Stimulated activated CD4-positive, alpha-beta T cell treated with anti-CD3 and anti-CD28 coated beads, Interleukin-4, amount 100 ng/mL, for 48 hours (primary cell): ENCODE measurements around the gene CARF.
"Not testable (repeated sequence)": the region's sequence is repeated elsewhere in the genome, so short reads cannot be mapped to it uniquely, and the experiment has no call there.

Experiments used
- DNase-seq, 2 donors: peaks; one replicate each; pipeline ENCODE4 v3.0.0-alpha.2; 2020; ENCODE audit warnings: low read depth in 2 of 2

The CARF gene

DNA sequence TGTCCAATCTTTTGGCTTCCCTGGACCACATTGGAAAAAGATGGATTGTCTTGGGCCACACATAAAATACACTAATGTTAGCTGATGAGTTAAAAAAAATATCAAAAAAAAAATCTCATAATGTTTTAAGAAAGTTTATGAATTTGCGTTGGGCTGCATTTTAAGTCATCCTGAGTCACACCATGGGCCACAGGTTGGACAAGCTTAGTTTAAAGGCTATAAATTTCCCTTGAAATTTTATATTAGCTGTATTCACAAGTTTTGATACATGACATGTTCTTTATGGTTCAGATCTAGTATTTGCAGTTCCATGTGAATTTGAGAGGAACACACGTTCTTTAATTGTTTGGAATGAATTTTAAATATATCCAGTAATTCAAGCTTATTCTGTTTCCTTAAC is 21.9 kb downstream of the CARF start:
- no peak for DNase-seq

DNA sequence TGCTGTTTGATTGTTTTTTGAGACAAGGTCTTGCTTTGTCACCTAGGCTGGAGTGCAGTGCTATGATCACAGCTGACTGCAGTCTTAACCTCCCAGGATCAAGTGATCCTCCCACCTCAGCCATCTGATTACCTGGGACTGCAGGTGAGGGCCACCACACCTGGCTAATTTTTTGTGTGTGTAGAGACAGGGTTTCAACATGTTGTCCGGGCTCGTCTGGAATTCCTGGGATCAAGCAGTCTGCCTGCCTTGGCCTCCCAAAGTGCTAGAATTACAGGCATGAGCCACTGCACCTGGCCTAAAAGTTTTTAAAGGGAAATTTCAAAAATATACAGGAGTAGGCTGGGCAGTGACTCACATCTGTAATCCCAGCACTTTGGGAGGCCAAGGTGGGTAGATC is 22.4 kb downstream of the CARF start:
- no peak for DNase-seq

DNA sequence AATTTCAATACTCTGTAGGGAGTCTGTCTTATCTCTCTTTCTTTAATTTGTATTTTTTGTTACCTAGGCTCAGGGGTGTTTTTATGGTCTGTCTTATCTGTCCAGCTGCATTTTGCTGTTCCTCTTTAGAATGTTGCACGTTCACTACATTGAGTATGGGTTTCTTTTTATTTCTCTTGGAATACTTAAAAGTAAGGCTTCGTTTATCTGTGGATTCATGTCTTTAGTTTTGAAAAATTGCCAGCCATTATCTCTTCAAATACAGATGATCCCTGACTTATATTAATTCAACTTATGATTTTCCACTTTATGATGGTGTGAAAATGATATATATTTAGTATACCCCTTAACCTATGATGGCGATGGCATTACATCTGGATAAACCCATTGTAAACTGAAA is 26.9 kb downstream of the CARF start:
- no peak for DNase-seq

DNA sequence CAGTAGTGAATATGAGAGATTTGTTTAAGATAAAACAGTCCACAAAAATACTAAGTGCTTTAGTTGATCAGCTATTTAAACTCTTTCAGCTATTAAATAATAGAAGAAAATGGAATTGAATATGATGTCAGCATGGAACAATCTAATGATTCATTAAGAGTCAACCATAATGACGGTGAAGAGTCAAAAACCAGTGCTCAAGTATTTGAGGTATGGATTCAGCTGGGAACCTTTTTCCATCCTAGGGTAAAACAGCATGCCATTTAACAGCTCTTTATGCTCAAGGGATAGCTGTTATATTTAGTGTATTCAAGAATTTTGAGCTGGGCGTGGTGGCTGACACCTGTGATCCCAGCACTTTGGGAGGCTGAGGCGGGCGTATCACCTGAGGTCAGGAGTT is 29.7 kb downstream of the CARF start:
- DNase-seq: no peak

DNA sequence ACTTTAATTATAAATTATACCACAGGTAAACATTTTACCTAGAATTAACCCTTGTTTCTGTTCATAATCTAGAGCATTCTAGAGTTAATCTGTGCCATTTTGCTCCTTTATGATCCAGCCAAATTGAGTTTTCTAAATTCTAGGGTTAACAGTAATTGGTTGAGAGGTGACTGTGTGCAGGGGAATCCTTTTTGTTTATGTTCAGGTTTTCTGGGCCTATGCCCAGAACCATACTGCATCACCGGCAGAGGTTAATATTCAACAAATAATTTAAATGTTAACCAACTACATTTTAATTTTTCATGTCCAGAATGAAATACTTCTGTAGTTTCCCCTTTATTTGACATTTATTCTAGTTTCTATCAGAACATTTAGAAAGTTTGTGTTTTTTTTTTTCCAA is 32.3 kb downstream of the CARF start:
- DNase-seq: no peak

DNA sequence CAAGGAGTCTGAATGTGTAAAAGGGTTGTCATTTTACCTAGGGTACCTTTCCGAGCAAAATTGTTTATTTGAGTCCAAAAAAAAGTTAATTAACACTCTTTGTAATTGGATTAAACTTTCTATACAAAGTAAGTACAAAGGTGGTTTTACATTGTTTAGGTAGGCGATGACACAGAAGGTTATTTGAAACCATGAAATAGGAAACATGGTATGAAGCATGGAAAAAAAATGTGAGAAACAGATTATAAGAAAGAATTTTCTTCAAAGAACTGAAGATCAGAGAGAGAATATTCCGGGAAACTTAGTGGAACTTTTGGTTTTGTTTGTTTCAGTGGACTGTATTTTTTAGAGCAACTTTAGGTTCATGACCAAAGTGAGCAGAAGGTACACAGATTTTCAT is 32.7 kb downstream of the CARF start:
- no peak for DNase-seq

DNA sequence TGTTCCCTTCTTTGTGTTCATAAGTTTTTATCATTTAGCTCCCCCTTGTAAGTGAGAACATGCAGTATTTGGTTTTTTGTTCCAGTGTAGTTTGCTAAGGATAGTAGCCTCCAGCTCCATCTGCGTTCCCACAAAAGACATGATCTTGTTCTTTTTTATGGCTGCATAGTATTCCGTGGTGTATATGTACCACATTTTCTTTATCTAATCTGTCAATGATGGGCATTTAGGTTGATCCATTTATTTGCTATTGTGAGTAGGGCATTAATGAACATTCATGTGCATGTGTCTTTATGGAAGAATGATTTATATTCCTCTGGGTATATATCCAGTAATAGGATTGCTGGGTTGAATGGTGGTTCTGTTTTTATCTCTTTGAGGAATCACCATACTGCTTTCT is 33.4 kb downstream of the CARF start:
- DNase-seq: no peak

DNA sequence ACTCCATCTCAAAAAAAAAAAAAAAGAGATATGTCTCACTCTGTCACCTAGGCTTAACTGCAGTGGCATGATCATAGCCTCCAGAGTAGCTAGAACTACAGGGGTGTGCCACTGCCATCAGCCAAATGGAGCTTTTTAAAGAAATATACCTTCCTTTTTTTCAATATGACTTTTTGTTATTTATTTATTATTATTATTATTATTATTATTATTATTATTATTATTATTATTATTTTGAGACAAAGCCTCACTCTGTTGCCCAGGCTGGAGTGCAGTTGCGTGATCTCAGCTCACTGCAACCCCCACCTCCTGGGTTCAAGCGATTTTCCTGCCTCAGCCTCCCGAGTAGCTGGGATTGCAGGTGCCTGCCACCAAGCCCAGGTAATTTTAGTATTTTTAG is 37.3 kb downstream of the CARF start:
- not testable (repeated sequence) for DNase-seq

DNA sequence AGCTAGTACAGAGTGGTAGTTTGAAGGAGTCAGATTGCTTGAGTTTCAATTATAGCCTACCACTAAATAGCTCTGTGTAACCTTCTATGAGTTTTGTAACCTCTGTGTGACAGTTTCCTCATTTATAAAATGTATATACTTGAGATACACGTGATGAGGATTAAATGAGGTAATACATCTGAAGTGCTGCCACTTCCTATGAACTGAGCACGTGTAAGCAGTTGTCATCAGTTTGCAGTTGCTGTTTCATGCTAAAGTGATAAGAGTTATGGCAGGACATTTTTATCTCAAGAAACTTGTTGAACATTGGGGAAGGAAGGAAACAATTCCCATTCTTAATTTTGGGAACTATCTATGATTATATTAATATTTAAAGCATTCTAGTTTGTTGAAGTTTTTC is 38.5 kb downstream of the CARF start:
- DNase-seq: no peak

DNA sequence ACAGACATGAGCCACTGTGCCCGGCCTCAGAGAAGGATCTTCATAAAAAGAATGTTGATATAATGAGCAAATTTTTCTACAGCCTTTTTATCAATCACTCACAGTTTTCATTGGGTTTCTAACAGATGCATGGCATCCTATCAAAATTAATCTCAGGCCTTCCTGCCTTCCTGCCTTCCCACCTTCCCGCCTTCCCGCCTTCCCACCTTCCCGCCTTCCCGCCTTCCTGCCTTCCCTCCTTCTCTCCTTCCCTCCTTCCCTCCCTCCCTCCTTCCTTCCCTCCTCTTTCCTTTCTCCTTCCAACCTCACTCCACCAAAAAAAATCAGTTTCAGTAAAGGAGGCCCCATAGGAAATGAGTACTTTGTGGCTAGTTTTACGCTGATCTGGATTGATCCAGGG is 48.4 kb downstream of the CARF start:
- no peak for DNase-seq

DNA sequence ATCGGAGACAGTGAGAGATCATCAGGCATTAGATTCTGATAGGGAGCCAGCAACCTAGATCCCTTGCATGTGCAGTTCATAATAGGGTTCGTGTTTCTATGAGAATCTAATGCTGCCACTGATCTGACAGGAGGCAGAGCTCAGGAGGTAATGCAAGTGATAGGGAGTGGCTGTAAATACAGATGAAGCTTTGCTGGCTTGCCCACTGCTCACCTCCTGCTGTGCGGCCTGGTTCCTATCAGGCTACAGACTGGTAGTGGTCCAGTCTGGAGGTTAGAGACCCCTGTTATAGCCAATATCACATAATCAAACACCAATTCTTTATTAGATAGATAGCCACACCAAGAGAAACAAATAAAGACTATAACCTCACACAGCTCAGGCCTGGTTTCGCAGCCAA is 51.6 kb downstream of the CARF start:
- DNase-seq: no peak

DNA sequence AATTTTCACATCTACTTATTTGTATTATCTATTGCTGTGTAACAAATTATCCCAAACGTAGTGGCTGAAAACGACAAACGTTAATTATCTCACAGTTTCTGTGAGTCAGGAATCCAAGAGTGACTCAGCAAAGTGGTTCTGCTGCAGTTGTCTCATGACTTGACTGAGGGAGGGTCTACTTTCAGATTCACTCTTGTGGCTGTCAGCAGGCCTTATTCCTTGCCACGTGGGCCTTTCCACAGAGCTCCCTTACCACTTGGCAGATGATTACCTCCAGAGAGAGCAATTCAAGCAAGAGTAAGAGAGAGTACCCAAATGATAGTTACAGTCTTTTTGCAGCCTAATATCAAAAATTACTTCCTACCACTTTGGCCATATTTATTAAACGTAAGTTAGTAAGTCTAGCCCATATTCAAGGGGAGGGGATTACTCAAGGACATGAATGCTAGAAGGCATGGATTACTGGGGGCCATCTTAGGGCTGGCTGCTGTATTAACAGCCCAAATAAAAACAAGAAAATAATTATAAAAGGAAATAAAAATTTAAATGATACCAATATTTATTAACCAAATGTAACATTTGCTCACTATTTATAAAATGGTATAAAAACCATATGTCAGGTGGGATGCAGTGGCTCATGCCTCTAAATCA is 53.9 kb downstream of the CARF start:
- DNase-seq: peak; percentile 2 to 18

DNA sequence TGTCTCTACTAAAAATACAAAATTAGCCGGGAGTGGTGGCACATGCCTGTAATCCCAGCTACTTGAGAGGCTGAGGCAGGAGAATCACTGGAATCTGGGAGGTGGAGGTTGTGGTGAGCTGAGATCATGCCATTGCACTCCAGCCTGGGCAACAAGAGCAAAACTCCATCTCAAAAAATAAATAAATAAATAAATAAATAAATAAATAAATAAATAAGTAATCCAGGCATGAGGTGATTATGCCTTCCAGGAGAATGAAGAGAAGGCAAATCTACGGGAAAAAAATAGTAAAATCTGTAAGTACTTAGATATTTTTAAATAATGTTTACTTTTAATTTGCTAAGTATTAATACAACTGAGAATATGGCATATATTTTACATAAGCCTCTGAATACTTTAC is 57.3 kb downstream of the CARF start:
- not testable (repeated sequence) for DNase-seq

DNA sequence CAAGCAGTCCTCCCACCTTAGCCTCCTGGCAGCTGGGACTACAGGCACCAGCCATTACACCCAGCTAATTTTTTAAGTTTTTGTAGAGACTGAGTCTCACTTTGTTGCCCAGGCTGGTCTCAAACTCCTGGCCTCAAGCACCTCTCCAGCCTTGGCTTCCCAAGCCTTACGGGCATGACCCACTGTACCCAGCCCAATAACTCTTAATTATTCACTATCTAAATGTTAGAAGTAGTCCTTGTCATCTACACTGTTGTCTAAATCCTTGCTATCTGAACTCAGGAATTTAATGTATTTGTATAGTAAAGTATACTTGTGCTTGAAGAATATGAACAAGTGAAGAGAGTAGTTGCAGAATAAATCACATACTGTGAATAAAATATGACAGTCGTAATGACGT is 64.7 kb downstream of the CARF start:
- DNase-seq: no peak

DNA sequence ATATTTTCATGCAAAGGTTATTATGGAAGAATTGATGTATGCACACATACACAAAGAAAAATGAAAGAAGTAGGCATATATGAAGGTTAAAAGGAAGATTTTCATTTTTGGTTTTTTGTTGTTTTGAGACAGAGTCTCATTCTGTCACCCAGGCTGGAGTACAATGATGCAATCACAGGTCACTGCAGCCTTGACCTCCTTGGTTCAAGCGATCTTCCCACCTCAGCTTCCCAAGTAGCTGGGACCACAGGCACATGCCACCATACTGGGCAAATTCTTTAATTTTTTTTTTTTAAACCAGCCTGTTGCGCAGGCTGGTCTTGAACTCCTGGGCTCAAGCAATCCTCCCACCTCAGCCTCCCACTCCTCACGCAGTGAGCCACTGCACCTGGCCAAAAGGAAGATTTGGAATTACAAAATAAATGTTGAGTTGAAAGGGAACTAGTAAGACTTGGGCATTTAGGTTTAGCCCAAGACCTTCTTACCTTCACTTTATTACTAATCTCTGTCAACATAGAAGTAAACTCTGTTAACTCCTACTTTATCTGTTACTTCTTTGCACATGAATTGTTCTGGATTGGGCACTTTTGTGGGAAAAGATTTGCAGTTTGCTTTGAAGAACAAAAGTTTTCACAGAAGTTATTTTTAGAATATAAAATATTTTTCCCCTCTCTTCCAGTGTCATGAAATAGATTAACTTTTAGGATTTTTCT is 70.9 kb downstream of the CARF start:
- DNase-seq: no peak

DNA sequence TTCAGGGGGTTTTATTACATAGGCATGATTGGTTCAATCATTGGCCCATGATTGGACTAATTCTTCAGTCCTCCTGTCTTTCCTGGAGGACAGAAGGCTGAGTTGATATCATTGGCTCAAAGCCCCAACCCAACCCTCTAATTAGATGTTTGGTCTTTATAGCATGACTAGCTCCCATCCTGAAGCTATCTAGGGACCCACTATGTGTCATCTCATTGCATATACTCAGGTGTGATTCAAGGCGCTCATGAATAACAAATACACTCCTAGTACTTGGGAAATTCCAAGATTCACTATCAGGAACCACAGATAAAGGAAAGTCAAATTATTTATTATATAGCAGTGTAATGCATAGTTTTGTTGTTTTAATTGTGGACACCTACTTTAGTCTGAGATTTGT is 77.7 kb downstream of the CARF start:
- DNase-seq: no peak

DNA sequence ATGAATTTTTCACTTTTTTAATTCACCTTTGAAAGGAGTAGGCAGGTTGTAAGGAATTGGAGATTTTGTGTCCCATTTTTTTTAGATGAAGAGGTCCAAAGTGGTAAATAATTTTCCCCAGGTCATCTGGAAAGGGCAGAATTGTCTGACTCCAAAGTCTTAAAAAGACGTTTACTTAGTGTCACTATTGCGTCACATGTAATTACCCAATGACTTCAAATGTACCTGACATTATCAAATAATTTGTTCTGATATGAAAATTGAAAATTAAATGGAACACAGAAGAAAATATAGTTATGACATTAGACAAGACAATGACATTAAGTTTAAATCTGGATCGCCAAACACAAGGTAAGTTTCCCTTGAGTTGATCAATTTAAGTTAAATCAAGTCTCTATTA is 78.4 kb downstream of the CARF start:
- no peak for DNase-seq

DNA sequence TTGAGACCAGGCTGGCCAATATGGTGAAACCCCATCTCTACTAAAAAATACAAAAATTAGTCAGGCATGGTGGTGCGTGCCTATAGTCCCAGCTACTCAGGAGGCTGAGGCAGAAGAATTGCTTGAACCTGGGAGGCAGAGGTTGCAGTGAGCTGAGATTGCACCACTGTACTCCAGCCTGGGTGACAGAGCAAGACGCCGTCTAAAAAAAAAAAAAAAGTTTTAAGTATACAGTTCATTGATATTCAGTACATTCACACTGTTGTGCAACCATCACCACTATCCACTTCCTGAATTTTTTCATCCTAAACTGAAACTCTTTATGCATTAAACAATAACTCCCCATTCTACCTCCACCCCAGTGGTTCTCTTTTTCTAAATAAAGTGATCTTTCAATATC is 85.0 kb downstream of the CARF start:
- DNase-seq: not testable (repeated sequence)

DNA sequence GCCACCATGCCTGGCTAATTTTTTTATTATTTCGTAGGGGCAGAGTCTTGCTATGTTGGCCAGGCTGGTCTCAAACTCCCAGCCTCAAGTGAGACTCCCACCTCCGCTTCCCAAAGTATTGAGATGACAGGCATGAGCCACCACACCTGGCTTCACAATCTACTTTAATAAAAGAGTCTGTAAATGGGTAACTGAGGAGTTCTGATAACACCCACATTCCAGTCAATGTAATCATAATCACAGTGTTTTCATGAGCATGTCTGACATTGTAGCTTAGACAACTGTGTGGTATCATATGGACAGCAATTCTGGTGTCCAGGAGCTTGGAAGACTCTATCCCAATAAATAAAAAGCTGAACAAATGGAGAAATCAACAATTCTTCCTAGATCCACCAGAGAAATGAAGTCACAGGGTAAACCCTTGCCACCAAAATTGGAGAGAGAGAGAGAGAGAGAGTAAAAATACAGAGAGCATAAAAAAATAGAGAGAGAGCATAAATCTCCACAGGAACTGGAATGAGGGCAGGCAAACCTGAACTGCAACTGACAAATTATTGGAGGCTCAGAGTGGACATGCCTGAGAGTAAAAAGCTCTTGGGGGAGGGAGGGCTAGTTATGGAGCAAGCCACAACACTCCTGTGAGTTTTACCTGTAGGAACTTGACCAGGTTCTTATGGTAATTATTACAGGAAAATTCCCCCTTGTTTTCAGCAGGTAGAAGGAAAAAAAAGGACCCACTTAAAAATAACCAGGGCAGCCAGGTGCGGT is 90.2 kb downstream of the CARF start:
- no peak for DNase-seq

DNA sequence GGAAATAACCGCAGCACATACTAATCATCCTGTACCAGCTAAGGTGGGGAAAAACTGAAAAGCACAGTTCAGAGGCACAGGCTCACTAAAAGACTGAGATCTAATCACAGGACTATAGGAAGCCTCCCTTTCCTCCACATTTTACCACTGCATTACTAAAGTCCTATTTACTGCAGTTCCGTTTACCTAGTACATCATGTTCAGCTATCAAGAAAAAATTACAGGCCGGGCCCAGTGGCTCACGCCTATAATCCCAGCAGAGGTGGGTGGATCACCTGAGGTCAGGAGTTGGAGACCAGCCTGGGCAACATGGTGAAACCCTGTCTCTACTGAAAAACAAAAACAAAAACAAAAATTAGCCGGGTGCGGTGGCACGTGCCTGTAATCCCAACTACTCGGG is 91.6 kb downstream of the CARF start:
- no peak for DNase-seq

DNA sequence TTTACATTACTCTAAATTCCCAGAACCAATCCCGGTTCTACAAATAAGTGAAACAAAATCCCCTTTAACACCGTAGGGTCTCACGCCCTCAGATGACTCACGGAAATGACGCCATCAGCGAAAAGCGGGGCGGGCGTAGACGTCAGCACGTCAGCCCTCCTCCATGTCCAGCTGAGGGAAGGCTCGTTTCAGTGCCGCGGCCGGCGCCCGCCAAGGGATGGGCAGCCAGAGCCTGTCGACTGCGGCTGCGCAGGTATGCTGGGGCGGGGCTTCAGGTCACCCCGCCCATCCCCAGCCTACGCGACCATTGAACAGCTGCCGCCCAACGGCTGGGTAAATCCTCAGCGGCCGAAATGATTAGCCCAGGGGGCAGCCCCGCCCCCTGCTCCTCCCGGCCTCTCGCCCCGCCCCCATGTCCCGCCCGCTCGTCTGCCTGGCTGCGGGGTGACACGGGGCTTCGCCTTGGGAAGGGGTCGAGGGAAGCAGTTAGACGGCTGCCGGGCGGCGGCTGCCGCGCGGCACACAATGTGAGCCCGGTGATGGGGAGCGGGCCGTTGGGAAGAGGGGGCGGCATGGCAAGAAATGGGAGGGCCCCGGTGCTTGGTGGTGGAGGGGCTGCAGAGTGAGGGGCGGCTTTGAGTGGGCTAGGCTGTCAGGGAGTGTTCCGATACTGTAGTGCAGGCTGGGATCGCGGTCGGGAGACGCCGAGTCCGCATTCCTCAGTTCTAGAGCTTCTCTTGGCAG is 102.6 kb downstream of the CARF start, which contains the start of gene NBEAL1:
NBEAL1 (plus strand) TSS at position 420 of the 744 bp plus-strand sequence. CDS start 1,510 bp downstream, outside the sequence.
- DNase-seq: peak; percentile 94

DNA sequence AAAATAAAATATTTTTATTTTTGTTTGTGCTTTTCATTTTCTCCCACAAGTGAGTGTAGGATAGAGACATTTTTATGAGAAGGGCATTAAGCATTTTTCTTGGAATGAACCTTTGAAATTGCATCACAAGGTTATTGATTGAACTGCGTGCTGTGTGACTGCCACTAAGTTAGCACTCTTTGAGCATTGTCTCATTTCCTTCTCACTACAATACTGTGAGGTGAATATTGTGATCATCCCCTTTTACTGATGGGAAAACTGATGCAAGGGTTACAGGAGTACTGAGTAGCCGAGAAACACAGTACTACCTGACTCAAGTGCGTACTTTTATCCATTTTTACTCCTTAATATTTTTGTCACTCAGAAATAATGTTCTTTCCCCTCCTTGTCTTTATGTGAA is 104.6 kb downstream of the CARF start:
- DNase-seq: no peak
